Esophagus squamous epithelium (tissue), 5 donors: ENCODE results near the gene SDF2L1. TPM values are rescaled to one million over a fixed set of nuclear protein-coding genes. Genes with fewer than 3 reads are reported as not detected.

Experiments used
- DNase-seq: peaks from one replicate; lab custom pipeline; 2025; lab: John Stamatoyannopoulos, UW
- H3K27ac ChIP-seq, 4 donors: fragments of 200-600 bp; sonication (generic); one replicate each; pipeline ENCODE4 v1.5.1; 2016 to 2019; ENCODE audit warnings: mild to moderate bottlenecking in 1 of 4
- H3K27me3 ChIP-seq, 4 donors: fragments of 200-600 bp; sonication (generic); 1 replicate in 3 of 4; 2 replicates in 1 of 4; pipeline versions ENCODE4 v1.5.1 to v1.6.0; 2017 to 2021; ENCODE audit warnings: antibody characterized with exemption in 1 of 4
- H3K36me3 ChIP-seq, 3 donors: fragments of 200-600 bp; sonication (generic); one replicate each; pipeline ENCODE4 v1.5.1; 2016 to 2019
- H3K4me1 ChIP-seq, 3 donors: fragments of 200-600 bp; sonication (generic); one replicate each; pipeline ENCODE4 v1.5.1; 2017 to 2019
- H3K4me3 ChIP-seq, 4 donors: fragments of 200-600 bp; sonication (generic); 1 replicate in 3 of 4; 2 replicates in 1 of 4; pipeline ENCODE4 v1.5.1; 2016 to 2019; ENCODE audit warnings: mild to moderate bottlenecking in 2 of 4, moderate library complexity in 1 of 4
- H3K9me3 ChIP-seq, 3 donors: fragments of 200-600 bp; sonication (generic); one replicate each; pipeline ENCODE4 v1.5.1; 2016 to 2019
- CTCF ChIP-seq, 6 experiments: fragments of 450-650 bp in 4 of 6; fragments of 200-600 bp in 2 of 6; sonication (generic) in 2 of 6; IDR thresholded peaks; one replicate each; pipeline ENCODE4 v1.5.1; 2016 to 2019; ENCODE audit warnings: antibody characterized with exemption in 6 of 6, mild to moderate bottlenecking in 4 of 6, moderate library complexity in 4 of 6
- POLR2A ChIP-seq, 4 donors: fragments of 450-650 bp; IDR thresholded peaks; one replicate each; pipeline ENCODE4 v1.6.1; 2017; ENCODE audit warnings: antibody characterized with exemption in 4 of 4, mild to moderate bottlenecking in 4 of 4, moderate library complexity in 3 of 4
- WGBS, 2 donors: methylation state at CpG; one replicate each; pipeline ENCODE4 v1.1.5; 2018; 5-methylcytosine and 5-hydroxymethylcytosine counted together
- intact Hi-C: fragments of 100-400 bp; cut with DNase I; formaldehyde crosslinking; loops from one replicate; pipeline ENCODE4 v1.15.0; 2022
- total RNA-seq, 4 donors: library from RNA; depleted of rRNA; stranded (reverse); fragments of >200 nt; gene quantifications; one replicate each; pipeline ENCODE4 v1.1.0, GENCODE V29; 2016
- donor health status: DM: yes; HTN: yes; CAD: no.

Gene SDF2L1
- total RNA-seq, 4 donors from 2014 or later, result 19.6 to 29.7 (median 24.6) TPM

GRCh38 chr22:21626735-21627469 is 15.2 kb upstream of the SDF2L1 start:
- TF ChIP-seq CTCF (IDR thresholded peaks at IDR 0.05) (no peak), POLR2A (IDR thresholded peaks at IDR 0.05) (no peak)
- Histone ChIP-seq H3K36me3 (peaks cover 0 to 50% (median 0%) of the 10 kb centered on the region in 3 donors), H3K9me3 (no peaks in the 10 kb centered on the region), H3K27ac (no peak overlapping the region), H3K4me3 (no peak overlapping the region), H3K27me3 (no peaks in the 10 kb centered on the region), H3K4me1 (peaks cover 38 to 80% (median 44%) of the 10 kb centered on the region in 3 donors)
- intact Hi-C loops, result no loop called here
- 78 to 81% methylated on average over 5 to 11 of the region's 11 CpGs for WGBS, 2 donors
- DNase-seq, result no peak

- WGBS, 2 donors, result 52 to 59% methylated on average over 25 to 43 of the region's 74 CpGs
- Histone ChIP-seq H3K27ac (peak overlapping the region; percentile 85 to 95 (median 88)), H3K4me3 (peak overlapping the region; percentile 78 to 100 (median 92)), H3K27me3 (no peaks in the 10 kb centered on the region), H3K36me3 (peaks cover 0 to 32% (median 0%) of the 10 kb centered on the region in 3 donors), H3K9me3 (no peaks in the 10 kb centered on the region), H3K4me1 (peaks cover 33 to 63% (median 35%) of the 10 kb centered on the region in 3 donors)
- intact Hi-C loops, result no loop called here
- no peak for TF ChIP-seq POLR2A (IDR thresholded peaks at IDR 0.05)
- TF ChIP-seq CTCF (IDR thresholded peaks at IDR 0.05), result no peak
- no peak for DNase-seq
These were observed 13.5 kb upstream of the SDF2L1 start for GRCh38 chr22:21628386-21629254.

- peak; percentile 53 for DNase-seq
- H3K9me3 ChIP-seq, result no peaks in the 10 kb centered on the region
- TF ChIP-seq POLR2A (IDR thresholded peaks at IDR 0.05) (peak in 2 of 4 donors; percentile 30 to 66), CTCF (IDR thresholded peaks at IDR 0.05) (peak; percentile 43 to 90 (median 61))
- intact Hi-C loops, result no loop called here
- H3K4me3 ChIP-seq, result peak within 1 kb of the TSS; percentile 78 to 100 (median 92)
- 0% methylated on average over 4 to 8 of the region's 93 CpGs for WGBS, 2 donors
- peaks cover 24 to 54% (median 26%) of the 10 kb centered on the region in 3 donors for H3K4me1 ChIP-seq
- peaks cover 0 to 30% (median 0%) of the 10 kb centered on the region in 3 donors for H3K36me3 ChIP-seq
- peak within 1 kb of the TSS; percentile 85 to 95 (median 88) for H3K27ac ChIP-seq
- no peaks in the 10 kb centered on the region for H3K27me3 ChIP-seq
These were observed 12.6 kb upstream of the SDF2L1 start, which contains the start of gene YDJC for GRCh38 chr22:21629255-21630149. YDJC (minus strand) TSS chr22:21630022; CDS start chr22:21630014, 8 bp downstream.

GRCh38 chr22:21631025-21631424 is 11.1 kb upstream of the SDF2L1 start:
- Histone ChIP-seq H3K4me3 (no peak overlapping the region), H3K9me3 (no peaks in the 10 kb centered on the region), H3K4me1 (peaks cover 17 to 41% (median 19%) of the 10 kb centered on the region in 3 donors), H3K36me3 (peaks cover 0 to 23% (median 0%) of the 10 kb centered on the region in 3 donors), H3K27ac (no peak overlapping the region), H3K27me3 (no peaks in the 10 kb centered on the region)
- DNase-seq, result no peak
- WGBS, 2 donors, result 73 to 86% methylated on average over 3 to 4 of the region's 4 CpGs
- intact Hi-C loops, result no loop called here
- TF ChIP-seq POLR2A (IDR thresholded peaks at IDR 0.05) (no peak), CTCF (IDR thresholded peaks at IDR 0.05) (no peak)
